Measurements from ENCODE around the gene DBP. TPM values are rescaled to one million over a fixed set of nuclear protein-coding genes. Genes with fewer than 3 reads are reported as not detected.
"Not testable (repeated sequence)": the region's sequence is repeated elsewhere in the genome, so short reads cannot be mapped to it uniquely, and the experiment has no call there.

Gene DBP
- polyA plus RNA-seq (ENCODE audit: insufficient read depth in 1 of 5, insufficient read length in 5 of 5, low replicate concordance in 1 of 5), result 10 to 100 TPM in 3 of 5 donors, 1 to 10 TPM in 2; 6.3 to 14.0 (median 10.5) TPM
- long read RNA-seq, donor 1, transcript DBP-201 (4 exons, 2,229 nt), result major isoform, 9 of 14 reads
- long read RNA-seq, donor 1, transcript DBP-205 (3 exons, 1,489 nt), result minor isoform, 5 of 14 reads
- long read RNA-seq, donor 1, partial matches to known transcripts, result 0 of 14 reads
- long read RNA-seq, donor 1, other reads (novel, unspliced or antisense), result 0 of 14 reads
- long read RNA-seq, donor 2, partial matches to known transcripts, result 0 of 3 reads
- long read RNA-seq, donor 2, other reads (novel, unspliced or antisense), result 0 of 3 reads
- long read RNA-seq, donor 3, full-length matches to known transcripts, result 9 of 9 reads
- long read RNA-seq, donor 3, partial matches to known transcripts, result 0 of 9 reads
- long read RNA-seq, donor 3, other reads (novel, unspliced or antisense), result 0 of 9 reads
- long read RNA-seq, donor 4, partial matches to known transcripts, result 0 of 2 reads
- long read RNA-seq, donor 4, other reads (novel, unspliced or antisense), result 0 of 2 reads
- long read RNA-seq, donor 5, full-length matches to known transcripts, result 4 of 10 reads
- long read RNA-seq, donor 5, partial matches to known transcripts, result 6 of 10 reads
- long read RNA-seq, donor 5, other reads (novel, unspliced or antisense), result 0 of 10 reads
- long read RNA-seq, donor 6, full-length matches to known transcripts, result 10 of 10 reads
- long read RNA-seq, donor 6, partial matches to known transcripts, result 0 of 10 reads
- long read RNA-seq, donor 6, other reads (novel, unspliced or antisense), result 0 of 10 reads
- long read RNA-seq, donor 7, full-length matches to known transcripts, result 8 of 8 reads
- long read RNA-seq, donor 7, partial matches to known transcripts, result 0 of 8 reads
- long read RNA-seq, donor 7, other reads (novel, unspliced or antisense), result 0 of 8 reads
- long read RNA-seq, donor 8, full-length matches to known transcripts, result 2 of 2 reads
- long read RNA-seq, donor 8, partial matches to known transcripts, result 0 of 2 reads
- long read RNA-seq, donor 8, other reads (novel, unspliced or antisense), result 0 of 2 reads

- DNase-seq, result no peak
Measured at GRCh38 chr19:48636859-48637448, at the start of gene DBP. TSS of gene DBP (minus strand) at chr19:48637379. CDS start at chr19:48636994, 385 bp downstream.

- not testable (repeated sequence) for DNase-seq
Measured at GRCh38 chr19:48686637-48687036, 49.5 kb upstream of the DBP start.

- DNase-seq, result no peak
Measured at GRCh38 chr19:48686088-48686487, 48.9 kb upstream of the DBP start.

GRCh38 chr19:48685583-48685982 lies 48.4 kb upstream of the DBP start:
- DNase-seq, result no peak

- DNase-seq, result peak; percentile 48 to 61
Measured at GRCh38 chr19:48683349-48683748, 46.2 kb upstream of the DBP start.

GRCh38 chr19:48681127-48681470 lies 43.9 kb upstream of the DBP start:
- no peak for DNase-seq

GRCh38 chr19:48680436-48681126 lies 43.4 kb upstream of the DBP start:
- no peak for DNase-seq

- not testable (repeated sequence) for DNase-seq
Measured at GRCh38 chr19:48680006-48680405, 42.8 kb upstream of the DBP start.

- no peak for DNase-seq
Measured at GRCh38 chr19:48678201-48678600, 41.0 kb upstream of the DBP start.

GRCh38 chr19:48676887-48677286 lies 39.7 kb upstream of the DBP start:
- DNase-seq, result no peak

GRCh38 chr19:48676487-48676886 lies 39.3 kb upstream of the DBP start:
- no peak for DNase-seq

- DNase-seq, result peak; percentile 61 to 74
Measured at GRCh38 chr19:48674921-48675824, 38.0 kb upstream of the DBP start.

GRCh38 chr19:48674216-48674809 lies 37.1 kb upstream of the DBP start:
- DNase-seq, result no peak

- DNase-seq, result no peak
Measured at GRCh38 chr19:48673436-48674100, 36.4 kb upstream of the DBP start.

GRCh38 chr19:48672994-48673393 lies 35.8 kb upstream of the DBP start, which contains the start of gene NTN5:
TSS of gene NTN5 (minus strand) at chr19:48673017. CDS start at chr19:48670986, 2,031 bp downstream.
- DNase-seq, result no peak

GRCh38 chr19:48671446-48671995 lies 34.3 kb upstream of the DBP start:
- DNase-seq, result no peak

GRCh38 chr19:48670699-48671445 lies 33.7 kb upstream of the DBP start:
- DNase-seq, result no peak
